ENCODE measurements around the gene AURKB. TPM values are rescaled to one million over a fixed set of nuclear protein-coding genes. Genes with fewer than 3 reads are reported as not detected.

The AURKB gene
- total RNA-seq (ENCODE audit: low replicate concordance), result 5.7 and 31.8 TPM in 2 replicates

- TF ChIP-seq CTCF (IDR thresholded peaks at IDR 0.05; ENCODE audit: insufficient read depth, low read length), result no peak
- peak; percentile 98 for DNase-seq (ENCODE audit: low read depth)
- peak within 1 kb of the TSS; percentile 86 for H3K4me3 ChIP-seq (ENCODE audit: low read depth, low read length)
Observed at GRCh38 chr17:8209907-8210760, at the start of gene AURKB. AURKB (minus strand) TSS chr17:8210575; CDS start chr17:8210224, 351 bp downstream.

DNA sequence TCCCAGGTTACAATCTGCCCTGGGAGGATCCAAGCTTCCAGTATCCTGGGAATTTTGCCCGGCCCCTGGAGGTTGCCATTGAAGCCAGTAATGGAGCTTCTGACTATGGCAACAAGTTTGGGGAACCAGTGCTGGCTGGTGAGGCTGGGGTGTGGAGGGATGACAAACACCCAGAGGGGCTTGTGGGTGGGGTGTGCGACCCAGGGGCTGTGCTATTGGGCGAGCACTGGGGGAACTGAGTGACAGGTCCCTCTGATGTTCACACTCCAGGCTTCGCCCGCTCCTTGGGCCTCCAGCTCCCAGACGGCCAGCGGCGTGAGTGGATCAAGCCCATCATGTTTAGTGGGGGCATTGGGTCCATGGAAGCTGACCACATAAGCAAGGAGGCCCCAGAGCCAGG is 47.4 kb upstream of the AURKB start:
- no peak overlapping the region for H3K4me3 ChIP-seq (ENCODE audit: low read depth, low read length)
- DNase-seq (ENCODE audit: low read depth), result no peak
- TF ChIP-seq CTCF (IDR thresholded peaks at IDR 0.05; ENCODE audit: insufficient read depth, low read length), result no peak

DNA sequence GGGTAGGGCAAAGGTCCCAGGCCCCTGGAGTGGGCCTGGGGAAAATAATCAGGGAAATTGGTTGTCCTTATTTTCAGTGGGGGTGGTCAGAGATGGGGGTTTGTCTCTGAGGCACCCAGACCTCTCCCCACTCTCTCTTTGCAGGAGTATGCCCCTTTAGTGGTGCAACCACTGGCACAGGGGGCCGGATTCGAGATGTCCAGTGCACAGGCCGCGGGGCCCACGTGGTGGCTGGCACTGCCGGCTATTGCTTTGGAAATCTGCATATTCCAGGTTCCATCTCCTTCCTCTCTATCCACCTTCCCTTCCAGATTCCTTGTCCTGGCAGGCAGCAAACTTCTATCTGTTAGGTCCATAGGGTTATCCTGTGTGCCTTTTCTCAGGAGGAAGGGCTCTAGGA is 46.3 kb upstream of the AURKB start:
- no peak for TF ChIP-seq CTCF (IDR thresholded peaks at IDR 0.05; ENCODE audit: insufficient read depth, low read length)
- no peak overlapping the region for H3K4me3 ChIP-seq (ENCODE audit: low read depth, low read length)
- no peak for DNase-seq (ENCODE audit: low read depth)

- H3K4me3 ChIP-seq (ENCODE audit: low read depth, low read length), result no peak overlapping the region
- DNase-seq (ENCODE audit: low read depth), result no peak
- TF ChIP-seq CTCF (IDR thresholded peaks at IDR 0.05; ENCODE audit: insufficient read depth, low read length), result no peak
Observed at GRCh38 chr17:8256291-8256690, 45.9 kb upstream of the AURKB start.

- H3K4me3 ChIP-seq (ENCODE audit: low read depth, low read length), result no peak overlapping the region
- TF ChIP-seq CTCF (IDR thresholded peaks at IDR 0.05; ENCODE audit: insufficient read depth, low read length), result peak; percentile 12
- DNase-seq (ENCODE audit: low read depth), result no peak
Observed at GRCh38 chr17:8255499-8255898, 45.1 kb upstream of the AURKB start.

DNA sequence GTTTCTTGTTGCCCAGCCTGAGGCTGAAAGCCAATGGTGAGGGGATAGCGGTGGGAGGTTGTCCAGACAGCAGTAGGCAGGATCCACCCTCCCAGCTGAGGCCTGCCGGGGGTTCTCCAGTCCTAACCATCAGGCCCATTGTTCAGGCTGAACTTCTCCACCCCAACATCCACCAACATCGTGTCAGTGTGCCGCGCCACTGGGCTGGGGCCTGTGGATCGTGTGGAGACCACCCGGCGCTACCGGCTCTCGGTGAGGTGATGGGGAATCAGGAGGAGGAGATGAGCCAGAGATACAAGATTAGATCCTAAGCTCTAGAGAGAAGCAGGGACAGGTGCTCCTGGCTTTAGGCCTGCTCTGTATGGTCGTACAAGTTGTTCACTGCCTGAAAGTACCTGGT is 44.5 kb upstream of the AURKB start:
- H3K4me3 ChIP-seq (ENCODE audit: low read depth, low read length), result no peak overlapping the region
- TF ChIP-seq CTCF (IDR thresholded peaks at IDR 0.05; ENCODE audit: insufficient read depth, low read length), result no peak
- no peak for DNase-seq (ENCODE audit: low read depth)

Measured in fibroblast of the aortic adventitia (primary cell).